Neural cell (in vitro differentiated cells): ENCODE results near the gene STARD7. TPM values are rescaled to one million over a fixed set of nuclear protein-coding genes. Genes with fewer than 3 reads are reported as not detected.

Source experiments
- H2AFZ ChIP-seq: fragments of 200-600, 300-800 bp; sonication (generic), shearing (Covaris generic); 2 replicates; pipeline ENCODE4 v1.6.0; 2014; ENCODE audit warnings: low read depth, mild to moderate bottlenecking, antibody characterized with exemption, low read length, moderate library complexity
- H3F3A ChIP-seq: fragments of 200-600 bp; shearing (Covaris generic); 2 replicates; pipeline ENCODE4 v1.6.1; 2016; ENCODE audit warnings: mild to moderate bottlenecking, moderate library complexity, mixed read lengths, antibody characterized with exemption, low read length; ENCODE audit not compliant: insufficient read depth, poor library complexity, severe bottlenecking
- H3K27ac ChIP-seq: fragments of 200-600, 300-800 bp; sonication (generic), shearing (Covaris generic); 2 replicates; pipeline ENCODE4 v1.5.1; 2014; ENCODE audit warnings: mild to moderate bottlenecking, low read length, moderate library complexity
- H3K27me3 ChIP-seq: fragments of 300-800, 200-600 bp; sonication (generic), shearing (Covaris generic); 2 replicates; pipeline ENCODE4 v1.6.0; 2014; ENCODE audit warnings: mild to moderate bottlenecking, low read depth, low read length, moderate library complexity; ENCODE audit not compliant: insufficient read depth
- H3K36me3 ChIP-seq: fragments of 300-800, 200-600 bp; sonication (generic), shearing (Covaris generic); 2 replicates; pipeline ENCODE4 v1.5.1; 2014; ENCODE audit warnings: mild to moderate bottlenecking, antibody characterized with exemption, low read length, moderate library complexity; ENCODE audit not compliant: insufficient read depth
- H3K4me2 ChIP-seq: fragments of 300-800, 200-600 bp; sonication (generic), shearing (Covaris generic); 2 replicates; pipeline ENCODE4 v1.6.0; 2014; ENCODE audit warnings: mild to moderate bottlenecking, low read length
- H3K4me3 ChIP-seq: fragments of 300-800, 200-600 bp; sonication (generic), shearing (Covaris generic); 2 replicates; pipeline ENCODE4 v1.5.1; 2014; ENCODE audit warnings: mild to moderate bottlenecking, low read length, moderate library complexity
- H3K79me2 ChIP-seq: fragments of 200-600 bp; shearing (Covaris generic); replicated peaks from 2 replicates; pipeline ENCODE4 v1.6.0; 2014; ENCODE audit warnings: mild to moderate bottlenecking, low read length, moderate library complexity; ENCODE audit not compliant: insufficient read depth
- H3K9ac ChIP-seq: fragments of 300-800, 200-600 bp; sonication (generic), shearing (Covaris generic); 2 replicates; pipeline ENCODE4 v1.6.1; 2016; ENCODE audit warnings: mild to moderate bottlenecking, low read length, mixed read lengths
- H3K9me2 ChIP-seq: fragments of 200-600 bp; shearing (Covaris generic); 2 replicates; pipeline ENCODE4 v1.6.1; 2016; ENCODE audit warnings: mild to moderate bottlenecking, low read length, mixed read lengths; ENCODE audit not compliant: insufficient read depth
- H3K9me3 ChIP-seq: fragments of 200-600, 300-800 bp; sonication (generic), shearing (Covaris generic); 2 replicates; pipeline ENCODE4 v1.6.1; 2016; ENCODE audit warnings: mild to moderate bottlenecking, mixed run types, low read length, moderate library complexity, mixed read lengths
- H4K20me1 ChIP-seq: fragments of 200-600 bp; shearing (Covaris generic); 2 replicates; pipeline ENCODE4 v1.6.1; 2016; ENCODE audit warnings: mild to moderate bottlenecking, mixed run types; ENCODE audit not compliant: insufficient read depth
- CTCF ChIP-seq: fragments of 450-650 bp; IDR thresholded peaks from 2 replicates; pipeline ENCODE4 v1.5.1; 2014; ENCODE audit warnings: antibody characterized with exemption, mild to moderate bottlenecking, moderate library complexity; ENCODE audit not compliant: poor library complexity, severe bottlenecking
- EP300 ChIP-seq: fragments of 450-650 bp; conservative IDR thresholded peaks from 2 replicates; pipeline ENCODE4 v1.6.1; 2014; ENCODE audit warnings: antibody characterized with exemption, mild to moderate bottlenecking, moderate library complexity; ENCODE audit not compliant: poor library complexity, severe bottlenecking
- EZH2 ChIP-seq: fragments of 200-600, 300-800 bp; shearing (Covaris generic), sonication (generic); IDR thresholded peaks from 2 replicates; pipeline ENCODE4 v1.6.1; 2014; ENCODE audit warnings: antibody characterized with exemption, low read length, borderline replicate concordance, mild to moderate bottlenecking; ENCODE audit not compliant: insufficient read depth, poor library complexity, severe bottlenecking
- MXI1 ChIP-seq: fragments of 450-650 bp; conservative IDR thresholded peaks from 2 replicates; pipeline ENCODE4 v1.6.1; 2014; ENCODE audit warnings: antibody characterized with exemption, mild to moderate bottlenecking; ENCODE audit not compliant: poor library complexity, severe bottlenecking
- RAD21 ChIP-seq: fragments of 450-650 bp; conservative IDR thresholded peaks from 2 replicates; pipeline ENCODE4 v1.6.1; 2014; ENCODE audit warnings: antibody characterized with exemption, mild to moderate bottlenecking, moderate library complexity
- SMC3 ChIP-seq: fragments of 450-650 bp; conservative IDR thresholded peaks from 2 replicates; pipeline ENCODE4 v1.6.1; 2014; ENCODE audit warnings: antibody characterized with exemption, mild to moderate bottlenecking, moderate library complexity; ENCODE audit not compliant: poor library complexity
- polyA plus RNA-seq: library from polyadenylated mRNA; depleted of rRNA; stranded (reverse); fragments of >200 nt; gene quantifications from 2 replicates; pipeline ENCODE4 v1.2.3, GENCODE V29; 2014

The STARD7 gene
- polyA plus RNA-seq, 1 donor from 2014 or later = 155 TPM

- no peak overlapping the region for H3K9ac ChIP-seq
- peaks cover 31% of the 10 kb centered on the region for H3K27me3 ChIP-seq
- no peaks in the 10 kb centered on the region for H3K79me2 ChIP-seq
- no peak overlapping the region for H3K4me2 ChIP-seq
- H3K9me3 ChIP-seq = no peaks in the 10 kb centered on the region
- H3F3A ChIP-seq = no peaks in the 10 kb centered on the region
- no peak for TF ChIP-seq CTCF
- TF ChIP-seq RAD21 = no peak
- no peak for TF ChIP-seq SMC3
- TF ChIP-seq EP300 = no peak
- TF ChIP-seq MXI1 = no peak
- H3K4me3 ChIP-seq = no peak overlapping the region
- H4K20me1 ChIP-seq = no peaks in the 10 kb centered on the region
- H3K27ac ChIP-seq = no peak overlapping the region
- no peaks in the 10 kb centered on the region for H3K36me3 ChIP-seq
- no peak overlapping the region for H2AFZ ChIP-seq
- H3K9me2 ChIP-seq = no peaks in the 10 kb centered on the region
These were observed 62.3 kb downstream of the STARD7 start for GRCh38 chr2:96146153-96146880.

- TF ChIP-seq RAD21 = no peak
- no peak overlapping the region for H3K27ac ChIP-seq
- H3K4me3 ChIP-seq = peak overlapping the region; percentile 68
- H3K27me3 ChIP-seq = peaks cover 31% of the 10 kb centered on the region
- no peak overlapping the region for H3K4me2 ChIP-seq
- no peak overlapping the region for H2AFZ ChIP-seq
- no peaks in the 10 kb centered on the region for H4K20me1 ChIP-seq
- no peaks in the 10 kb centered on the region for H3K9me3 ChIP-seq
- H3F3A ChIP-seq = no peaks in the 10 kb centered on the region
- no peaks in the 10 kb centered on the region for H3K79me2 ChIP-seq
- no peaks in the 10 kb centered on the region for H3K36me3 ChIP-seq
- H3K9ac ChIP-seq = no peak overlapping the region
- H3K9me2 ChIP-seq = no peaks in the 10 kb centered on the region
These were observed 62.8 kb downstream of the STARD7 start for GRCh38 chr2:96145848-96146152.

GRCh38 chr2:96145036-96145847 is 63.4 kb downstream of the STARD7 start, which contains the start of gene DUSP2:
Gene DUSP2 (minus strand): TSS chr2:96145440. CDS start chr2:96145354, 86 bp downstream.
- Histone ChIP-seq H3K36me3 (no peaks in the 10 kb centered on the region), H3K4me3 (peak within 1 kb of the TSS; percentile 68), H3K79me2 (no peaks in the 10 kb centered on the region), H3K9me2 (no peaks in the 10 kb centered on the region), H4K20me1 (no peaks in the 10 kb centered on the region), H3K9me3 (no peaks in the 10 kb centered on the region), H3K9ac (peak within 1 kb of the TSS; percentile 34), H3K4me2 (peak within 1 kb of the TSS; percentile 30), H3K27ac (no peak within 1 kb of the TSS), H2AFZ (no peak within 1 kb of the TSS), H3K27me3 (peaks cover 31% of the 10 kb centered on the region), H3F3A (no peaks in the 10 kb centered on the region)
- TF ChIP-seq CTCF (peak; percentile 26), EZH2 (no peak), MXI1 (peak; percentile 93), EP300 (peak; percentile 23)
